ENCODE measurements around the gene ESYT3.

ESYT3 gene

DNA sequence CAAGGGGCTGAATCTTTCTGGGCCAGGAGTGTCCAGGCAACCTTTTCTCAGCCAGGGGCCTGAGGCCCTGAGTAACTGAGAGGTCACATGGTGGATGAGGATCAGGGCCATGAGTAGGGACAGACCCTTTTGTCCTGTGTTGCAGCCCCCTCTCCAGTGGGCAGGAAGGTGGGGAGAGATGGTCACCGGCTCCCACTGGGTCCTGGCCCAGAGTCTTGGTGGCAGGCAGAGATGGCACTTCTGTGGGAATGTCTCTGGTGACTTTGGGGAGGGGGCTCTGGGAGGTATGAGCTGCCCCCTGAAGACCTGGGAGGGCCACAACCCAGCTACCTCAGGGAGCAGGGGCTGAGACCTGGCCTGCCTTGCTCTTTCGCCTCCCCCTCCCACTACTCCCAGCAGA lies 6.8 kb downstream of the ESYT3 start:
- Histone ChIP-seq H3K27ac (no peak overlapping the region), H3K4me1 (no peaks in the 10 kb centered on the region), H3K36me3 (no peaks in the 10 kb centered on the region), H3K4me3 (no peak overlapping the region), H3K9me3 (no peaks in the 10 kb centered on the region), H3K27me3 (no peaks in the 10 kb centered on the region)
- DNase-seq = peak in 1 of 2 donors; percentile 48
- intact Hi-C loops (cut with DNase I; ENCODE audit: low total_unique reads) = no loop called here
- TF ChIP-seq, protein P1, sequence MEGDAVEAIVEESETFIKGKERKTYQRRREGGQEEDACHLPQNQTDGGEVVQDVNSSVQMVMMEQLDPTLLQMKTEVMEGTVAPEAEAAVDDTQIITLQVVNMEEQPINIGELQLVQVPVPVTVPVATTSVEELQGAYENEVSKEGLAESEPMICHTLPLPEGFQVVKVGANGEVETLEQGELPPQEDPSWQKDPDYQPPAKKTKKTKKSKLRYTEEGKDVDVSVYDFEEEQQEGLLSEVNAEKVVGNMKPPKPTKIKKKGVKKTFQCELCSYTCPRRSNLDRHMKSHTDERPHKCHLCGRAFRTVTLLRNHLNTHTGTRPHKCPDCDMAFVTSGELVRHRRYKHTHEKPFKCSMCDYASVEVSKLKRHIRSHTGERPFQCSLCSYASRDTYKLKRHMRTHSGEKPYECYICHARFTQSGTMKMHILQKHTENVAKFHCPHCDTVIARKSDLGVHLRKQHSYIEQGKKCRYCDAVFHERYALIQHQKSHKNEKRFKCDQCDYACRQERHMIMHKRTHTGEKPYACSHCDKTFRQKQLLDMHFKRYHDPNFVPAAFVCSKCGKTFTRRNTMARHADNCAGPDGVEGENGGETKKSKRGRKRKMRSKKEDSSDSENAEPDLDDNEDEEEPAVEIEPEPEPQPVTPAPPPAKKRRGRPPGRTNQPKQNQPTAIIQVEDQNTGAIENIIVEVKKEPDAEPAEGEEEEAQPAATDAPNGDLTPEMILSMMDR (IDR thresholded peaks at IDR 0.05) = no peak

DNA sequence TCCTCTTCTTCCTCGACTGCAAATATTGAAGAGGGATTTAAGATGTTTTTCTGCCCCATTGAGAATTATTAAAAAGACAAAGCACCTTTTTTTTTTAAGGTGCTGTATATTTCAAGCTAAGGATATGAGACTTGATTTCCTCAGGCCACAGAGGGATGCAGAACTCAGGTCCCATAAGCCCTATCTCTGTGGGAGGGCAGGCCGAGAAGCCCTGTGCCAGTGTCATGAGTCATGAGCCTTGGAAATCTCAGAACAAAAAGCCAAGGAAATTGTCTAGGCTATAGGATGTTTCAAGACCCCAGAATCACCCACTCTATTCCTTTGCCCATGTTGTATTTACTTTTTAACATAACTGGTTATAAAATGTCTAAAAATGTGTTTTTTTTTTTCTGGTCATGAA lies 7.3 kb downstream of the ESYT3 start:
- intact Hi-C loops (cut with DNase I; ENCODE audit: low total_unique reads) = no loop called here

DNA sequence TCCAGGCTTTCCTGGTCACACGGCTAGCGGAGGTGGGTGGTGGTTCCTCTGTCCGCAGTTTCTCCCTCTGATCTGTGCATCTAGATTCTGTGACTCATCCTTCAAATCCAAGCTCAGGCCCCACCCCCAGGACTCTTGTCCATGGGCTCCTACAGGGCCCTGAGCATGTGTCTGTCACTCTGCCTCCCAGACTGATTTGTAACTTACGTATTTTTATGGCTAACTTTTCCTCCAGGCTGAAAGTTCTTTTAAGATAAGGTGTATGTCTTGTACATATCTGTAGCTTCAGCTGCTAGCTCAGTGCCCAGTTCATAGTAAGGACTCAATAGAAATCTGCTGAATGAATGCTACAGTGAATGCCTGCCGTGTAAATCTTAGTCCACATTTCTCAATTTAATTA lies 8.0 kb downstream of the ESYT3 start:
- Histone ChIP-seq H3K36me3 (no peaks in the 10 kb centered on the region), H3K4me3 (no peak overlapping the region), H3K27ac (no peak overlapping the region), H3K9me3 (no peaks in the 10 kb centered on the region), H3K27me3 (no peaks in the 10 kb centered on the region), H3K4me1 (no peaks in the 10 kb centered on the region)
- intact Hi-C loops (cut with DNase I; ENCODE audit: low total_unique reads) = no loop called here
- no peak for DNase-seq
- TF ChIP-seq, protein P1 (IDR thresholded peaks at IDR 0.05) = no peak

More for the DNA sequence above, 7.3 kb downstream of the ESYT3 start:
- TF ChIP-seq, protein P1 (IDR thresholded peaks at IDR 0.05) = no peak
- Histone ChIP-seq H3K36me3 (no peaks in the 10 kb centered on the region), H3K27ac (no peak overlapping the region), H3K27me3 (no peaks in the 10 kb centered on the region), H3K4me1 (no peaks in the 10 kb centered on the region), H3K4me3 (no peak overlapping the region), H3K9me3 (no peaks in the 10 kb centered on the region)
- no peak for DNase-seq

DNA sequence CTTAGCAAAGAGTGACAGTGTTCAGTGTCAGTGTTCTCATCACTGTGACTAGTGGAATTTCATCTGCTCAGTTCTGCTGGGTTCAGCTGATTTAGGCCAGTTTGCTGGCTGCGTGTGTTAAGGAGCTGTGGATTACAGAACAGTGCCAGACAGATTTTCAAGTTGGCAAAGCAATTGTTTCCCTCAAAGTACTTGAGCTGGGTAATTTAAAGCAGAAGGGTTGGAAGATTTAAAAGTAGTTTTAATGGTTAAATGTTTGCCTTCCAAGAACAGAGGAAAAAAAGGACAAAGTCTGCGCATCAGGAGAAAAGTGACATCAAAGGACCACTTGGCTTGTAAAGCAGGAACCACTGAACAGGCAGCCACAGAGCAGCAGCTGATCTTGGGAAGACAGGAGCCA lies 8.7 kb downstream of the ESYT3 start:
- H3K36me3 ChIP-seq = no peaks in the 10 kb centered on the region
- H3K27ac ChIP-seq = no peak overlapping the region
- H3K27me3 ChIP-seq = no peaks in the 10 kb centered on the region
- no peaks in the 10 kb centered on the region for H3K4me1 ChIP-seq
- no peaks in the 10 kb centered on the region for H3K9me3 ChIP-seq
- no peak for DNase-seq
- no peak overlapping the region for H3K4me3 ChIP-seq
- TF ChIP-seq, protein P1 (IDR thresholded peaks at IDR 0.05) = no peak
- intact Hi-C loops (cut with DNase I; ENCODE audit: low total_unique reads) = no loop called here

DNA sequence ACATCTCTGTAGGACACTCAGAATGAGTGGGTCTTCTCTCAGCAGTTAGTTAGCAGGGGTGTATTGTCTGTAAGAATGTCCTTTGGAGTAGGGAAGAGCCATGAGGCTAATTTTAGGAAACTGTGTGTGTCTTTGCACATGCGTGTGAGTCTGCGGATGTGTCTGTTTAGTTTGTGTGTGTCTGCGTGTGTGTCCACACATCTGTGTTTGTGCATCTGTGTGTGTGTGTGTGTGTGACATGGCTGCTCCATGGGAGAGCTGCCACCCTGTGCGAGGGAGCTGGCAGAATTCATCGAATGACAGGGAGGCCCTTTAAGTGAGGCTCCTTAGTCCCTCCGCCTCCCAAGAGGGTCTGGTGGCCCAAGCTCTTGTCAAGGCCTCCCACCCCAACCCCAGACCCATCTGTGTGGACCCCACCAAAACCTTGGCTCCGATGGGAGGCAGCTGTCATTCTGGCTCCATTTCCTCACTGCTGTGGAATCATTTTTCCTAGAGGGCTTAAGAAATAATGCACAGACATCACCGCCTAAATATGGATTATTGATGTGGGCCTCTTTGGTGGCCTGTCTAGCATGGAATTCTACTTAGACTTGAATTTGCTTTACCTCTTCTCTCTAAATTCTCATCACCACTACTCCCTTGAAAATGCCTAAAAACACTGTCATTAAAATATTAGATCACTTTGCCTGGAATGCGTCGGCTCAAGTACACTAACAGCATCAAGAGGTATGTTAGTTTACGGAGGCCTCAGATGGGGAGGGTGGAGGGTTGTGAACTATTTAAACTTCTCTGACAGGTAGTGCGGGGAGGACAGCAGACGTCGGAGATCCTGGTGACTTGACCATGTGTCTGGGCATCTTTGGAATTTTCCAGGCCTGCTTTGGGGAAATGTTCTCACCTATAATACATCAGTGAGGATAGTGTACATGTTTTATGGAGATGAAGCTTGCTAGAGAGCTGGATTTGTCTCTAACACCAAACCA lies 9.4 kb downstream of the ESYT3 start:
- Histone ChIP-seq H3K36me3 (no peaks in the 10 kb centered on the region), H3K27ac (no peak overlapping the region), H3K9me3 (no peaks in the 10 kb centered on the region), H3K4me3 (no peak overlapping the region), H3K27me3 (no peaks in the 10 kb centered on the region), H3K4me1 (no peaks in the 10 kb centered on the region)
- DNase-seq = peak; percentile 3 to 29
- intact Hi-C loops (cut with DNase I; ENCODE audit: low total_unique reads) = no loop called here
- TF ChIP-seq, protein P1 (IDR thresholded peaks at IDR 0.05) = no peak

Data from tibial artery (tissue), 4 donors.